HG03095 (cell line): ENCODE data around the gene RPL34.
A peak's percentile ranks its signal among the peaks of the same experiment; 100 is the strongest.
"Not testable (repeated sequence)": the region's sequence is repeated elsewhere in the genome, so short reads cannot be mapped to it uniquely, and the experiment has no call there.

Experiments used
- ATAC-seq: cut with Tn5 transposase; IDR thresholded peaks from one replicate; pipeline ENCODE4 v1.9.1; 2021; ENCODE audit warnings: moderate library complexity; ENCODE audit not compliant: unreplicated experiment

Gene RPL34

DNA sequence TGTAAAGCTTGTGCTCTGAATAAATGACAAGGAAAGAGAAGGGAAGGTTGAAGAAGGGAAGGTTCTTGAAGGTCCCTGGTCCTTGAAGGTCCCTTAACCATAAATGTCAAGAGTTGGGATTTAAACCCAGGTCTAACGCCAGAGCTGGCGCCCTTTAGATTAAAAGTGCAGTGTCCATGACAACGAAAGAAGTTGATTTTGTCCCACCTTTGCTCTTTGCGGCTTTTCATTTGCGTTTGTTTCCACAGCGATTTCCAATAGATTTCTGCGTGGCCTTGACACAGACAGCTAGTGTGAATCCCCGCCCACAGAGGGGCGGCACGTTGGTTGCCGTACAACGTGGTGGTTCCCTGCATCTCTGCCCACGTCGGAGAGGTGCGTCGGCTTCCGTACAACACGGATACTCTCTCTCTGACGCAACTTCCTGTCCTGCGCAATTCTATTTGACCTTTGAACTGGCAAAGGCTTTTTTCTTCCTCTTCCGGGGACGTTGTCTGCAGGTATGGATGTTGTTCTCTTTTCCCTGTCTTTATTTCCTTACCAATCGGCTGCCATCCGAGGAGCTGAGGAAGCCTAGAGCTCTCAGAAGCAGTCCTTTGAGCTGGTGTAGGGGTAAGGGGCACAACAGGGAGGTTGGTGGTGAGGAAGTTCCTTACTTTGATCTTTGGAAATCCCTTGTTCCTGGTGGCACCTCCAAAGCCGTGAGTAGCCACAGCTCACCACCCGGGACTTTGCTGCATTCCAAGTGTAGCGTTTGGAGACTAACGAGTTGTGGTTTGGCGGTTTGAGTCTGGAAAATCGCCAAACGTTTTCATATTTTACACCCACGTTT lies at the start of gene RPL34:
RPL34 (plus strand) TSS at position 476 of the 832 bp plus-strand sequence. CDS start 1,384 bp downstream, outside the sequence.
- peak; percentile 100 for ATAC-seq

DNA sequence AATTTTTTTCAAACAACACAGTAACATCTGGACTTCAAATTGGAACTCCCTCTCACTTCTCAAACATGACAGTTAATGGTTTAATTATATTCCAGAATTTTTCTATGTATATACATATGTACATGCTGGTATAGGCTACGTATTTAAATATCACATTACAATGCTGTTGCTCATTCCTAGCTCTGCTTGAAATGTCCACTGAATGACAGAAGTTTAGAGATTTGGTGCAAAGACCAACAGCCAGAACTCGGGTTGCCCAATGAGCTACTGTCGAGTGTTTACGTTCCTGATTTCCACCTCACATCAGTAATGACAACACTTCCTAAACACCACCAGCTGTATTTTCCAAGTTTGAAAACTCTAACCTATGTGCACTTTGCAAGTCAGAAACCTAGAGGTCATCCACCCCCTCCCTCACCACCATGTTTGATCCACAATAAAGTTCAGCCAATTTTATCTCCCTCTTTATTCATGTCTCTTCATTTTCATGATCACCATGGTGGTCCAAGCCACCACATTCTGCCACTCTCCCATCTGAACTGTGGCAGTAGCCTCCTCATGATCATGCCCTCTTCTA lies 49.3 kb upstream of the RPL34 start:
- ATAC-seq = no peak

- ATAC-seq = no peak
Observed at GRCh38 chr4:108574402-108574801, 46.0 kb upstream of the RPL34 start.

DNA sequence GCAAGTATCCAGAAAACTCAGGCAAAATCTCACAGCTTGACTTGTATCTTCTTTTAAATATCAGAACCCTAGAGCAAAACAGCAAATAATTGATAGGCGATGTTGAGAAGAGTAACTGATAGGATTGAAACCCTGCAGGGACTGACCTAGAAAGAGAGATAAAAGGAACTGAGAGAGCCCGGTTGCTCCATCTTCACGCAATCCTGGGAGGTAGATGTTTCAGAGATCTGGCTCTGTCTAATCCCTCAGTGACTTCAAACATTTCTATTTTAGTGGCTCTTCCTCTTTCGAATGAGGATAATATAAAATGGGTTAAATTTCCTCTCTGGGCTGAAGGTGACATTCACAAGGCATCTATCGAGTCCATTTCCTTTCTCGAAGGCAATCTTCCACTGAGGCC lies 39.3 kb upstream of the RPL34 start:
- no peak for ATAC-seq

DNA sequence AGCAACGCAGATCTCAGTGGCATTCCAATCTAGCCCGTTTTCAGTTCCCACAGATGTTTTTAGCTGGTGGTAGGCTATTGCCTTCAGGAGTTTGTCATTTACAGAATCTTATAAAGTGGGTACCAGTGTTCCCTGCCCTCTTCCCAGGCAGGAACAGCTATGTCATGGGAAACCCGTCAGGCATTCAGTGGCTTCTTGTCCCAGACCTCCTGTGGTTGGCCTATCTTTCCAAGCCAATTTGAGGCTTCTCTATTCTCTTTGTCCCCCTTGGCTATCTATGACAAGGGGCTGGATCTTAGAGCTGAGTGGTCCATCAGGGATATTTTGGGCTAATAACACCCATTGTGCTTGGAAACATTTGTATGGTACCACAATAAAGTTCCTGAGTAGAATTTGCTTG lies 33.6 kb upstream of the RPL34 start:
- no peak for ATAC-seq

- ATAC-seq = no peak
Observed at GRCh38 chr4:108588878-108589277, 31.5 kb upstream of the RPL34 start.

- no peak for ATAC-seq
Observed at GRCh38 chr4:108589961-108590360, 30.4 kb upstream of the RPL34 start.

- ATAC-seq = no peak
Observed at GRCh38 chr4:108590776-108591175, 29.6 kb upstream of the RPL34 start.

DNA sequence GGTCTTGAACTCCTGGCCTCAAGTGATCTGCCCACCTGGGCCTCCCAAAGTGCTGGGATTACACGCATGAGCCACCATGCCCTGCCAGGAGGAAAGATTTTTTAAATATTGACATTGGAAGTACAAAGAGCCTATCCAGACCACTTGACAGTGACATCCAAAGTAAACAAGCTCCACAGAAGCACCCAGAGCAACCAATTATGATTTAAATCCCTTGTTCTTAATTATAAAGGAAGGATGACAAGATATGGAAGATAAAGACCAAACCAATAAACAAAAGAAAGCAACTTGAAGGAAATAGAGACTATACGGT lies 27.7 kb upstream of the RPL34 start:
- no peak for ATAC-seq

- not testable (repeated sequence) for ATAC-seq
Observed at GRCh38 chr4:108594296-108594695, 26.1 kb upstream of the RPL34 start.

- no peak for ATAC-seq
Observed at GRCh38 chr4:108596344-108596743, 24.0 kb upstream of the RPL34 start.

- ATAC-seq = no peak
Observed at GRCh38 chr4:108601106-108601505, 19.3 kb upstream of the RPL34 start.

GRCh38 chr4:108601532-108601931 lies 18.8 kb upstream of the RPL34 start:
- no peak for ATAC-seq

GRCh38 chr4:108602163-108602562 lies 18.2 kb upstream of the RPL34 start:
- ATAC-seq = no peak

GRCh38 chr4:108607079-108607815 lies 13.1 kb upstream of the RPL34 start:
- no peak for ATAC-seq

GRCh38 chr4:108611365-108611764 lies 9.0 kb upstream of the RPL34 start:
- no peak for ATAC-seq

GRCh38 chr4:108612365-108612764 lies 8.0 kb upstream of the RPL34 start:
- no peak for ATAC-seq

- peak; percentile 4 for ATAC-seq
Observed at GRCh38 chr4:108619372-108620100, 840 bp upstream of the RPL34 start.

DNA sequence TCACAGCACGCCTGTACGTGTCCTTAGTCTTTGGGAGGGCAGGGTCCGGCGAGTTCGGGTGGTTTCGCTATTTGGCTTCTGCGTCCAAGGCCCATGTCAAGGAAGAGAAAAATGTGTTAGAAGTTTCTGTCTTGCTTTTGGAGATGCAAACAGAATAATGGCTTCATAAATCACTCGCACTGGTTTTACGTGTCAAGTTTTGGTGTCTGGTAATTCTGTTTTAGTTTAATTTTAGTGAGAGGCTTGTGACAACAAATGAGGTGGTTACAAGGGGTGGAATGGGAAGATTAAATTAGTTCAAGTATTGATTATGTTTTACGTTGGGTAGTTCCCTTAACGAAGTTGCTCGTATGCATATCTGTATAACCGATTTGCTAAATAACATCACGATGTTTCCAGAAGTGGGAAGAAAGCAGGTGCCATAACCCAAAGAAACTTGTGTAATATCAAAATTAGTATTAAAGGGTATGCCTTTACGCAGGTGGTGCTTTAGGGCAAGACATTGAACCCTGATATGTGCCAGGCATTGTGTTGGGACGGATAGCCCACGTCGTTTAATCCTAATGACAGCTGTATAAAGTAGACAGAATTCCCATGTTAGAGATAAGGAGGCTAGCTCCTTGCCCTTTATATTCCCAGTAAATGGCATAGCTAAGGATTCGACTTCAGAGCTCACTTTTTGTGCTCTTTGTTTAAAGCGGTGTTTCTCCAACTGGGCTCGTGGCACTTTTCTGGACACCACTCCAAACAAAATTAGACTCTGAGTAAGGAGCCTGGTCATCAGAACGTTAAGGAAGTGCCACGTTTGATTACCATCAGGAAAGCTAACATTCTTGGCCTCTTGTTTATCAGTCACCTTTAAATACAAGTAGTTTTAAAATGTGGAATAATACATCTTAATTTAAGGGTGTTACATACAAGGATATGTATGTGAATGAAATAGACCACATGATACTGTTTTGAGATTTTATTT lies 843 bp downstream of the RPL34 start:
- no peak for ATAC-seq

DNA sequence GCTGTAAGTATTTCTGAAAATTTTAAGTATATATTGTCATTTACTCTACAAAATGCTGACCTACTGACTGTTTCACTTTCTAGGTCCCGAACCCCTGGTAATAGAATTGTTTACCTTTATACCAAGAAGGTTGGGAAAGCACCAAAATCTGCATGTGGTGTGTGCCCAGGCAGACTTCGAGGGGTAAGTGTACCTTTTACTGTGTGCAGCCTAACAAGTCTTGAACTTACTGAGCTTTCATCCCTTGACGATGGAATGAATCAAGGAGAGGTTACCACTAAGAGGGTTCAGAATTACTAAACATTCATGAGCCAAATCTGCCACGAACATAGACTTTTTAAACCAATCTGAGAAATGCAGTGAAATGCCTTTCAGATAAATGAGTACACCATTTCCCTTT lies 1.6 kb downstream of the RPL34 start:
- no peak for ATAC-seq
